ENCODE measurements around the gene SYNPR. TPM values are rescaled to one million over a fixed set of nuclear protein-coding genes. Genes with fewer than 3 reads are reported as not detected.

The SYNPR gene
- total RNA-seq, 1 experiment from 2014 or later: 0.17 TPM

DNA sequence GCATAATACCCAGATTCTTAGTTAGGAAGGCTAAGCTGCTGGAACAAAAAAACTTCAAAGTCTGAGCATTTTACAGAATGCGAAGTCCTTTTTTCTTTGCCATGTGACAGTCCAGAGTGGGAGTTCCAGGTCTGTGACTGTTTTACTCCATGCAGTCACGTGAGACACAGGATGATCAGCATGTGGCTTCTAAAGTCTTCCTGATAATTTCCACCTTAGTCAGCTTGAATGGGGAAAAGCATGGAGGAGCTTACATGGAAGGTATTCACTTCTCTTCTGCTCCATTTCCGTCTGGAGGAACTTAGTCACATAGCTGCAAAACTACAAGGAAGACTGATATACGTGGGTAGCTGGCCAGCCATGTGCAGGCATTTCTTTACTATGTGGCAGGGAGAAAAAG lies 376.1 kb downstream of the SYNPR start:
- no peak overlapping the region for H3K27ac ChIP-seq (ENCODE audit: insufficient read length, low read depth, low read length)
- no peaks in the 10 kb centered on the region for H3K27me3 Mint-ChIP-seq (ENCODE audit: low read depth)
- H3K23me2 ChIP-seq (ENCODE audit: insufficient read length, low read depth, low read length, poor library complexity, severe bottlenecking): no peaks in the 10 kb centered on the region

More for the DNA sequence above, 376.1 kb downstream of the SYNPR start:
- H4K20me1 ChIP-seq (ENCODE audit: control insufficient read depth, insufficient read depth, insufficient read length): no peaks in the 10 kb centered on the region
- no peaks in the 10 kb centered on the region for H3K27me3 ChIP-seq (ENCODE audit: insufficient read depth, low read length)
- no peak overlapping the region for H2BK5ac ChIP-seq (ENCODE audit: insufficient read length, low read length)
- H4K8ac ChIP-seq (replicated peaks; ENCODE audit: insufficient read length, low read depth, low read length): no peak overlapping the region
- no peak overlapping the region for H2BK20ac ChIP-seq (ENCODE audit: low read depth, low read length, poor library complexity, severe bottlenecking)
- Mint-ChIP-seq H3K9me3 (peaks cover 0 to 3% of the 10 kb centered on the region in 2 experiments; a peak in 2 of 5 replicates), H3K4me1 (0 out of 4 replicates have a peak, but pooled peaks cover 0 to 3% of the 10 kb centered on the region in 2 experiments), H3K27ac (no peak overlapping the region), H3K4me3 (no peak overlapping the region), H3K36me3 (ENCODE audit: insufficient read depth in 1 of 3, low read depth in 3 of 3) (no peaks in the 10 kb centered on the region)
- H4K91ac ChIP-seq (ENCODE audit: insufficient read length, low read depth, low read length): no peak overlapping the region
- no peaks in the 10 kb centered on the region for H3K79me2 ChIP-seq (ENCODE audit: insufficient read depth, low read length)
- no peak overlapping the region for H3K4me2 ChIP-seq (ENCODE audit: insufficient read depth, insufficient read length, low read length)
- no peak overlapping the region for H2BK12ac ChIP-seq (ENCODE audit: insufficient read length, low read depth, low read length)
- no peak overlapping the region for H3T11ph ChIP-seq (ENCODE audit: low read length)
- no peak overlapping the region for H3K56ac ChIP-seq (ENCODE audit: insufficient read length, low read depth, low read length)
- no peaks in the 10 kb centered on the region for H3K79me1 ChIP-seq (ENCODE audit: insufficient read depth, low read depth, low read length, poor library complexity, severe bottlenecking)
- no peaks in the 10 kb centered on the region for H3K4me1 ChIP-seq (ENCODE audit: insufficient read depth, low read length)
- H3K23ac ChIP-seq (ENCODE audit: insufficient read length, low read depth, low read length): no peak overlapping the region
- no peaks in the 10 kb centered on the region for H3K9me3 ChIP-seq (ENCODE audit: control insufficient read depth, low read depth, low read length)
- no peak overlapping the region for H3K18ac ChIP-seq (ENCODE audit: insufficient read length, low read depth, low read length)
- no peak overlapping the region for H3K14ac ChIP-seq (ENCODE audit: insufficient read depth, low read length)
- H2AFZ ChIP-seq (ENCODE audit: low read length): no peak overlapping the region
- DNase-seq: no peak
- H4K5ac ChIP-seq (ENCODE audit: insufficient read length, low read depth, low read length): no peak overlapping the region
- no peak overlapping the region for H2BK120ac ChIP-seq (ENCODE audit: low read depth, low read length, poor library complexity, severe bottlenecking)
- no peak overlapping the region for H3K9ac ChIP-seq (ENCODE audit: extremely low read depth, insufficient read length, low read length)
- H3K4ac ChIP-seq (ENCODE audit: low read depth, low read length): no peak overlapping the region
- TF ChIP-seq, protein P1, sequence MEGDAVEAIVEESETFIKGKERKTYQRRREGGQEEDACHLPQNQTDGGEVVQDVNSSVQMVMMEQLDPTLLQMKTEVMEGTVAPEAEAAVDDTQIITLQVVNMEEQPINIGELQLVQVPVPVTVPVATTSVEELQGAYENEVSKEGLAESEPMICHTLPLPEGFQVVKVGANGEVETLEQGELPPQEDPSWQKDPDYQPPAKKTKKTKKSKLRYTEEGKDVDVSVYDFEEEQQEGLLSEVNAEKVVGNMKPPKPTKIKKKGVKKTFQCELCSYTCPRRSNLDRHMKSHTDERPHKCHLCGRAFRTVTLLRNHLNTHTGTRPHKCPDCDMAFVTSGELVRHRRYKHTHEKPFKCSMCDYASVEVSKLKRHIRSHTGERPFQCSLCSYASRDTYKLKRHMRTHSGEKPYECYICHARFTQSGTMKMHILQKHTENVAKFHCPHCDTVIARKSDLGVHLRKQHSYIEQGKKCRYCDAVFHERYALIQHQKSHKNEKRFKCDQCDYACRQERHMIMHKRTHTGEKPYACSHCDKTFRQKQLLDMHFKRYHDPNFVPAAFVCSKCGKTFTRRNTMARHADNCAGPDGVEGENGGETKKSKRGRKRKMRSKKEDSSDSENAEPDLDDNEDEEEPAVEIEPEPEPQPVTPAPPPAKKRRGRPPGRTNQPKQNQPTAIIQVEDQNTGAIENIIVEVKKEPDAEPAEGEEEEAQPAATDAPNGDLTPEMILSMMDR (conservative IDR thresholded peaks at IDR 0.05): no peak
- WGBS (ENCODE audit: extremely low coverage, insufficient read length, low lambda C conversion rate): no CpG with 5 or more reads among the region's 4 CpGs
- H2BK15ac ChIP-seq (ENCODE audit: low read depth, low read length): no peak overlapping the region
- no peak overlapping the region for H2AK5ac ChIP-seq (ENCODE audit: insufficient read length, low read length)

Data from H9 (cell line).